ENCODE measurements around the gene CR1L. TPM values are rescaled to one million over a fixed set of nuclear protein-coding genes. Genes with fewer than 3 reads are reported as not detected.

Gene CR1L
- total and polyA plus RNA-seq, 2 donors (not counting 3 experiments of a cell fraction or from before 2014, with no cell fraction given): not detected

DNA sequence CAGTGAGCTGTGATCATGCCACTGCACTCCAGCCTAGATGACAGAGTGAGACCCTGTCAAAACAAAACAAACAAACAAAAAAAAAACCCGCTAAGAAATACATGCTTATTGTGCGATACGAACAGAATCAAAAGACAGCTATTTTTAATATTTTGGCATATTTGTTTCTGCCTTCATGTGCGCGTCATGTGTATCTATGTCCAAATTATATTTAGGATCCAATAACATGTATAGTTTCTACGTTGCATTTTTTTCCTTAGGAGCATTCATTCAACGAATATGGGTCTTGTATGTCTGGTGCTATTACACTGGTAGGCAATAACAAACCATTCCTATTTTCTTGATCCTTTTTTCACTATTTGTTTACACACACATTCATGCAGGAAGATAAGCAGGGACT lies 108.7 kb downstream of the CR1L start:
- no peaks in the 10 kb centered on the region for H3K9me3 ChIP-seq (replicated peaks; ENCODE audit: control insufficient read depth, insufficient read depth, low read length)
- H3K4me1 ChIP-seq (ENCODE audit: control insufficient read depth, extremely low read depth, insufficient read depth, low read length): peaks cover 30% of the 10 kb centered on the region
- no peak for DNase-seq (ENCODE audit: low read depth, low spot score)
- peaks cover 9% of the 10 kb centered on the region for H4K20me1 ChIP-seq (replicated peaks; ENCODE audit: control insufficient read depth, extremely low read depth, insufficient read depth, low read length)
- POLR2A ChIA-PET: no interaction called here
- TF ChIP-seq POLR2AphosphoS5 (IDR thresholded peaks at IDR 0.05; ENCODE audit: insufficient read depth, low read depth, low read length) (no peak), MYC (IDR thresholded peaks at IDR 0.05; ENCODE audit: low read depth, low read length) (no peak), FOS (IDR thresholded peaks at IDR 0.05; ENCODE audit: borderline replicate concordance, insufficient read depth, low read length) (no peak), GATA2 (IDR thresholded peaks at IDR 0.05; ENCODE audit: insufficient read depth, insufficient read length, low read depth, low read length) (no peak), POLR2A (IDR thresholded peaks at IDR 0.05; ENCODE audit: low read depth, low read length) (no peak), EZH2 (IDR thresholded peaks at IDR 0.05; ENCODE audit: borderline replicate concordance, low read depth, low read length, severe bottlenecking) (no peak), JUN (IDR thresholded peaks at IDR 0.05; ENCODE audit: borderline replicate concordance, insufficient read depth, insufficient read length, low read depth) (no peak)
- TF ChIP-seq, protein P1, sequence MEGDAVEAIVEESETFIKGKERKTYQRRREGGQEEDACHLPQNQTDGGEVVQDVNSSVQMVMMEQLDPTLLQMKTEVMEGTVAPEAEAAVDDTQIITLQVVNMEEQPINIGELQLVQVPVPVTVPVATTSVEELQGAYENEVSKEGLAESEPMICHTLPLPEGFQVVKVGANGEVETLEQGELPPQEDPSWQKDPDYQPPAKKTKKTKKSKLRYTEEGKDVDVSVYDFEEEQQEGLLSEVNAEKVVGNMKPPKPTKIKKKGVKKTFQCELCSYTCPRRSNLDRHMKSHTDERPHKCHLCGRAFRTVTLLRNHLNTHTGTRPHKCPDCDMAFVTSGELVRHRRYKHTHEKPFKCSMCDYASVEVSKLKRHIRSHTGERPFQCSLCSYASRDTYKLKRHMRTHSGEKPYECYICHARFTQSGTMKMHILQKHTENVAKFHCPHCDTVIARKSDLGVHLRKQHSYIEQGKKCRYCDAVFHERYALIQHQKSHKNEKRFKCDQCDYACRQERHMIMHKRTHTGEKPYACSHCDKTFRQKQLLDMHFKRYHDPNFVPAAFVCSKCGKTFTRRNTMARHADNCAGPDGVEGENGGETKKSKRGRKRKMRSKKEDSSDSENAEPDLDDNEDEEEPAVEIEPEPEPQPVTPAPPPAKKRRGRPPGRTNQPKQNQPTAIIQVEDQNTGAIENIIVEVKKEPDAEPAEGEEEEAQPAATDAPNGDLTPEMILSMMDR (IDR thresholded peaks at IDR 0.05; ENCODE audit: extremely low read depth in 1 of 2, insufficient read depth in 1 of 2, low read depth in 1 of 2, low read length in 2 of 2): no peak
- TF ChIP-seq, protein P2, sequence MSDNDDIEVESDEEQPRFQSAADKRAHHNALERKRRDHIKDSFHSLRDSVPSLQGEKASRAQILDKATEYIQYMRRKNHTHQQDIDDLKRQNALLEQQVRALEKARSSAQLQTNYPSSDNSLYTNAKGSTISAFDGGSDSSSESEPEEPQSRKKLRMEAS (IDR thresholded peaks at IDR 0.05; ENCODE audit: insufficient read depth, insufficient read length): no peak
- H3K79me2 ChIP-seq (ENCODE audit: control insufficient read depth, insufficient read depth, low read length): peaks cover 62% of the 10 kb centered on the region
- BruUV-seq (replicated peaks): no TSS peak
- H2AFZ ChIP-seq (ENCODE audit: low read depth, low read length): no peak overlapping the region
- H3K9me1 ChIP-seq (replicated peaks; ENCODE audit: control insufficient read depth, extremely low read depth, insufficient read depth, low read length): no peaks in the 10 kb centered on the region
- FAIRE-seq: no peak
- no peaks in the 10 kb centered on the region for H3K27me3 ChIP-seq (ENCODE audit: control insufficient read depth in 2 of 2, insufficient read depth in 2 of 2, low read length in 2 of 2)
- H3K4me3 ChIP-seq (replicated peaks in 1 of 3; ENCODE audit: insufficient read depth in 1 of 3, low read depth in 1 of 3, low read length in 3 of 3): peak overlapping the region in 1 of 3 experiments; percentile 42
- no peak overlapping the region for H3K27ac ChIP-seq (ENCODE audit: insufficient read depth, low read depth, low read length)
- CTCF ChIA-PET: no interaction called here
- peaks cover 0 to 9% of the 10 kb centered on the region in 2 experiments for H3K36me3 ChIP-seq (ENCODE audit: control insufficient read depth in 2 of 2, extremely low read depth in 1 of 2, insufficient read depth in 2 of 2, low read length in 2 of 2)
- intact Hi-C loops (cut with micrococcal nuclease) (loop anchor here (2.0 to 10.0 kb wide), 3 partner anchors 43 to 484 kb away; no protein-coding TSS in a partner anchor), dilution Hi-C loops (cut with MboI; ENCODE audit: extremely low pct_ligation_motif_present, low sequenced_read_pairs) (no loop called here)
- no peak overlapping the region for H3K9ac ChIP-seq (replicated peaks; ENCODE audit: extremely low read depth, insufficient read depth, low read length)
- peak overlapping the region; percentile 60 for H3K4me2 ChIP-seq (ENCODE audit: insufficient read depth, low read length)

Measured in endothelial cell of umbilical vein (primary cell).